GM21619 (cell line): ENCODE results near the gene LIX1L.

Source experiments
- ATAC-seq: cut with Tn5 transposase; IDR thresholded peaks from one replicate; pipeline ENCODE4 v1.9.1; 2021; ENCODE audit not compliant: unreplicated experiment

Gene LIX1L

GRCh38 chr1:145963265-145964019, 5.6 kb upstream of the LIX1L start:
- no peak for ATAC-seq

GRCh38 chr1:145962157-145963102, 4.6 kb upstream of the LIX1L start:
- ATAC-seq = no peak

- ATAC-seq = no peak
These were observed 3.8 kb upstream of the LIX1L start for GRCh38 chr1:145961425-145962156.

- no peak for ATAC-seq
These were observed 3.2 kb upstream of the LIX1L start for GRCh38 chr1:145961109-145961424.

GRCh38 chr1:145960468-145961108, 2.8 kb upstream of the LIX1L start:
- ATAC-seq = no peak

GRCh38 chr1:145959957-145960467, 2.2 kb upstream of the LIX1L start:
- no peak for ATAC-seq

- no peak for ATAC-seq
These were observed 1.5 kb upstream of the LIX1L start for GRCh38 chr1:145959333-145959732.

- no peak for ATAC-seq
These were observed 917 bp upstream of the LIX1L start for GRCh38 chr1:145958734-145959133.

GRCh38 chr1:145956781-145957442, 905 bp downstream of the LIX1L start:
- no peak for ATAC-seq

- ATAC-seq = no peak
These were observed 1.5 kb downstream of the LIX1L start for GRCh38 chr1:145956361-145956760.

- no peak for ATAC-seq
These were observed 2.4 kb downstream of the LIX1L start for GRCh38 chr1:145955436-145955835.

- no peak for ATAC-seq
These were observed 4.0 kb downstream of the LIX1L start for GRCh38 chr1:145953861-145954260.

- ATAC-seq = no peak
These were observed 4.9 kb downstream of the LIX1L start for GRCh38 chr1:145952903-145953302.

- no peak for ATAC-seq
These were observed 6.3 kb downstream of the LIX1L start for GRCh38 chr1:145951526-145951925.

GRCh38 chr1:145949219-145949618, 8.6 kb downstream of the LIX1L start:
- ATAC-seq = no peak

- no peak for ATAC-seq
These were observed 10.3 kb downstream of the LIX1L start for GRCh38 chr1:145947551-145947950.

GRCh38 chr1:145946477-145946986, 11.3 kb downstream of the LIX1L start:
- no peak for ATAC-seq

- ATAC-seq = no peak
These were observed 13.3 kb downstream of the LIX1L start for GRCh38 chr1:145944532-145944931.

- ATAC-seq = no peak
These were observed 14.9 kb downstream of the LIX1L start for GRCh38 chr1:145942871-145943270.

GRCh38 chr1:145942405-145942804, 15.4 kb downstream of the LIX1L start:
- no peak for ATAC-seq
